Astrocyte (in vitro differentiated cells and primary cell): ENCODE measurements around the gene APBA2.

Experiments used
- CTCF ChIP-seq: IDR thresholded peaks from 2 replicates; pipeline ENCODE4 v1.5.1; 2011; ENCODE audit warnings: low read depth, mild to moderate bottlenecking, inconsistent platforms, low read length, moderate library complexity; ENCODE audit not compliant: insufficient read depth
- EZH2 ChIP-seq: IDR thresholded peaks from 2 replicates; pipeline ENCODE4 v1.6.1; 2012; ENCODE audit warnings: mild to moderate bottlenecking, low read length, inconsistent platforms; ENCODE audit not compliant: insufficient read depth

- TF ChIP-seq CTCF (no peak), EZH2 (no peak)
These were observed 16.4 kb downstream of the APBA2 start for GRCh38 chr15:28901987-28902745.
